GM21737 (cell line): ENCODE results near the gene LRRC4B.
A peak's percentile ranks its signal among the peaks of the same experiment; 100 is the strongest.
"Not testable (repeated sequence)": the region's sequence is repeated elsewhere in the genome, so short reads cannot be mapped to it uniquely, and the experiment has no call there.

ENCODE experiments used
- ATAC-seq: cut with Tn5 transposase; IDR thresholded peaks from one replicate; pipeline ENCODE4 v1.9.1; 2021; ENCODE audit warnings: mild to moderate bottlenecking, moderate library complexity; ENCODE audit not compliant: unreplicated experiment

The LRRC4B gene

GRCh38 chr19:50531171-50531612 is 37.0 kb downstream of the LRRC4B start:
- no peak for ATAC-seq

- ATAC-seq, result not testable (repeated sequence)
Measured at GRCh38 chr19:50528052-50528451, 40.2 kb downstream of the LRRC4B start.

GRCh38 chr19:50522881-50523280 is 45.4 kb downstream of the LRRC4B start:
- no peak for ATAC-seq

DNA sequence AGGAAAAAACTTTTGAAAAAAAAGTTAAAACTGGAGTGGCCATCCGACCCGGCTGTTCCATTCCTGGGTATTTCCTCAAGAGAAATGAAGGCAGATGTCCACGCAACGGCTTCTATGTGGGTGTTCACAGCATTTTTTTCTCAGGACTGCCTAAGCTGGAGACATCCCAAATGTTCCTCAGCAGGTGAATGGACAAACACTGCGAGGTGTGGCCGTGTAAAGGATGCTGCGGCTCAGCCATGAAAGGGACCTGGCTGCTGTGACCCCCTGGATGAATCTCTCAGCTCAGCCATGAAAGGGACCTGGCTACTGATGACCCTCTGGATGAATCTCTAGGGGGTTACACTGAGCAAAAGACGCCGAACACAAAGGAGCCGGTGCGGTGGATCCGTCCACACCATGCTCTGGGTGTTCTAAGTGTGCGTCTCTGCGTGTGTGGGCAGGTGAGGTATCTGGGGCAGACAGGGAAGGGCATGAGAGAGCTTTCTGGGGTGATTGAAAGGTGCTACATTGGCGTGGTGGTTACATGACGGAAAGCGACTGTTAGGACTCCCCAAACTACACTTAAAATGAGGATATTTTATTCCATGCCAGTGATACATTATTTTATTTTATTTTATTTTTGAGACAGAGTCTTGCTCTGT is 47.3 kb downstream of the LRRC4B start:
- ATAC-seq, result no peak

- ATAC-seq, result no peak
Measured at GRCh38 chr19:50519006-50519575, 49.1 kb downstream of the LRRC4B start.

DNA sequence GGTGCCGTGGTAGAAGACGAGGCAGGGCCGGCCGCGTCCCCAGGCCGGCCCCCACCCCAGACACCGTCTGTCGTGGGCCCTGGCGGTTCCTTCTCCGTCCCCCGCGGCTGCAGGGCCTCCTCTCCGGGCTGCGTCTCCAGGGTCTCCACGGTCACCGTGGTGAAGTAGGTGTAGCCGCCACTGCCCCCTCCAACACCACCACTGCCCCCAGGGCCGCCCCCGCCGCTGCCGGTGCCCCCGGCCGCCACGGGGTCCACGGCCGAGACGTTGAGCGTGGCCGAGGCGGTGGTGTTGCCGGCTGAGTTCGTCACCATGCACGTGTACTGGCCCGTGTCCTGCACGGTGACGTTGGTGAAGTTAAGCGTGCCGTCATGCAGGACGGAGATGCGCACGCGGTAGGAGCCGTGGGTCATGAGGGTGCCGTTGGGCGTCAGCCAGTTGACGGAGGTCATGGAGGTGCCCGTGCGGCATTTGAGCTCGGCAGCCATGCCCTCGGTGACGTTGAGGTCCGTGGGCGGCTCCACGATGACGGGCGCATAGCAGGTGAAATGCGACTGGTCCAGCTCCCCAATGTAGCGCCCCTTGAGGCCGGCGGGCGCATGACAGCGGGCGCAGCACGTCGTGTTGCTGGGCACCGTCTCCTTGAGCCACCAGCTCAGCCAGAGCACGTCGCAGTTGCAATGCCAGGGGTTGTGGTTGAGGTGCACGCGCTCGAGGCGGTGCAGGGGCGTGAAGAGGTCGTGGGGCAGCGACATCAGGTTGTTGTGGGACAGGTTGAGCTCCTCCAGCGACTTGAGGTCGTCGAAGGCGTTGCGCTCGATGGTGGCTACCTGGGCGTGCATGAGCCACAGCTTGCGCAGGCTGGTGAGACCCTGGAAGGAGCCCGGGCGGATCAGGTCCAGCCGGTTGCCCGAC is 49.9 kb downstream of the LRRC4B start:
- no peak for ATAC-seq

- no peak for ATAC-seq
Measured at GRCh38 chr19:50517704-50518075, 50.5 kb downstream of the LRRC4B start.

DNA sequence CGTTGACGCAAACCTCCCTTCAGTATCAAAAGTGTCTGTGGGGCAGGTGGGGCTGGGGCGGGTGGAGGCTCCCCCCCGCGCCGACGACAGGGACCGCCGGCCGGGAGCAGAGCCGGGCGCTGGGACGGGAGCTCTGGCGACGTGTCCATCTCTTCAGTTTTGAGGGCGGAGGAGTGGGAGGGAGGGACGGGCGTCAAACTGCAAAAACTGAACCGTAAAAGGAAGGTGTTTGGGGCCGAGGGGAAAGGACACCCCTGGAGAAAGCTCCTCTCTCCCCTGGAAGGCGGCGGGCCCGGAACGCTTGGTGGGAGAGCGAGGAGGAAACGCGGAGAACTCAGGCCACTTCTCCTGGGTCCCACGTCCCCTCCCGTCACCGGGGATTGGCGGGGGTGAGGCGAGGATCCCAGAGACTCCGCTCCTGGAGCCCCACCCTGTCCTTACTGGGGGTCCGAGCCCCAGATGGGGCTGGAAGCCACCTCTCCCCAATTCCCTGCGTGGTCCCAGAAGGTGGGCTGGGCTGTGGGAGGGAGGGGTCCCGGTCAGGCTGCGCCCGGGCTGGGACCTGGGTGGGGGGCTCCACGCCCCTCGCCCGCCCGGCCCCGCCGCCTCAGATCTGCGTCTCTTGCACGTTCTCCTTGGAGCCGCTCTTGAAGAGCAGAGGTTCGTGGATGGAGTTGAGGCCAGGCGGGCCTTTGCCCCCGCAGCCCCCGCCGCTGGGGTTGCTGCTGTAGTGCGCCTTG is 51.1 kb downstream of the LRRC4B start:
- no peak for ATAC-seq

GRCh38 chr19:50516456-50516855 is 51.8 kb downstream of the LRRC4B start:
- no peak for ATAC-seq

DNA sequence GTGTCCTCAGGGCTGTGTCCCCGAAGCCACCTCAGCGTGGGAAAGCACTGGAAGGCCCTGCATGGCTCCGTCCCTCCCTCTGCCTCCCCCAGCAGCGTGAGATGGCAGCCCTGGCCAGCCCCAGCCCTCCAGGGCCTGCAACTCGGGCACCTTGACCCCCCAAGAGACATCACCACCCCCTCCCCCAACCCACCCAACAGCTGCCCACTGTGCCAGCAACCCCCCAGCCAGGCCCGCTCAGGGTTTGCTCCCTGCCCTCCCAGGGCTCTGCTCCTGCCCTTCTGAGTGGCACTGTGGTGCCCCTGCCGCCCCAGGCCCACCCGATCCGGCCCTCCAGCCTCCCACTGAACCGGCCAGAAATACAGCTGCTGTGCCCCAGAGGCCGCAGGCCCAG is 53.1 kb downstream of the LRRC4B start:
- no peak for ATAC-seq

GRCh38 chr19:50514346-50515167 is 53.7 kb downstream of the LRRC4B start:
- no peak for ATAC-seq

GRCh38 chr19:50513746-50514345 is 54.4 kb downstream of the LRRC4B start, which contains the start of gene ASPDH:
TSS of gene ASPDH (minus strand) at chr19:50513913. CDS start at chr19:50513823, 90 bp downstream.
- ATAC-seq, result no peak

- ATAC-seq, result no peak
Measured at GRCh38 chr19:50512999-50513745, 55.1 kb downstream of the LRRC4B start.

DNA sequence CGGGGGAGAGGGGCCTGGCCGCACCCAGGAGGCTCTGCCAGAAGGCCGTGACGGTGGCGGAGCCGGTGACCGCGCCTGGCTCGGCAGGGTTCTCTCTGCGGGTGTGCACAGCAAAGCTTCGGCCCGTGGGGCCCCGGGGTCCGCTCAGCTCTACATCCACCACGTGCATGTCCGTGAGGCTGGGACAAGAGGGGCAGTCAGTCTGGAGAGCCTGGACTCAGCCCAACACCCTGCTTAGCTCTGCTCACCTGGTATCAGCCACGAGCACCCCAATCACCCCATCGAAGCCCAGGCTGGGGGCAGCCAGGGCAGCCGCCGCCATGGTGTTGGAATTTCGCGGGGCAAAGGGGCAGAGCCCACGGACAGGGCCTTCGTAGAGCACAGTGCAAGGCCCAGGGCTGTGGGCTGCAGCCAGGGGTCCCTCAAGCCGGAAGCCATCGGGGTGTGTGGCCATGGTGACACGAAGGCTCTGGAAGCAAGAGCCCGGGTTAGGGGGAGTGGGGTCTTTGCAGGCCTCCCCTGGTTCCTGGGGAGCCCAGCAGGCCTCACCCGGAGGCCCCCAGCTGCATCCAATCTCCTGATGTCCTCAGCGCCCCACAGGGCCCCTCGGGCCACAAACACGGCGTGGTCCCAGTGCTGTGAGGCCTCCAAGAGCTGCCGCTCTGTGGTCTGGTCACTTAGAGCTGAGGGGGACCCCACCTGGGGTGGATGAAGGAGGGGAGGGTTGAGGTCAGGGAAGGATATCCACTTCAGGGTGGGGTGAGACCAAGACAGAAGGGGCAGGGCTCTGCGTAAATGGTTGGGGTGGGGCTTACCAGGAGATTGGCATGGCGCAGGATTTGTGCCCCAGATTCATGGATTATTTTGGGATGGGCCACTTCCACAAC is 55.9 kb downstream of the LRRC4B start:
- no peak for ATAC-seq

GRCh38 chr19:50511069-50511822 is 57.0 kb downstream of the LRRC4B start, which contains the start of gene JOSD2:
TSS of gene JOSD2 (minus strand) at chr19:50511191. CDS start at chr19:50510431, 760 bp downstream.
- peak; percentile 85 for ATAC-seq

- no peak for ATAC-seq
Measured at GRCh38 chr19:50510700-50511068, 57.6 kb downstream of the LRRC4B start.

DNA sequence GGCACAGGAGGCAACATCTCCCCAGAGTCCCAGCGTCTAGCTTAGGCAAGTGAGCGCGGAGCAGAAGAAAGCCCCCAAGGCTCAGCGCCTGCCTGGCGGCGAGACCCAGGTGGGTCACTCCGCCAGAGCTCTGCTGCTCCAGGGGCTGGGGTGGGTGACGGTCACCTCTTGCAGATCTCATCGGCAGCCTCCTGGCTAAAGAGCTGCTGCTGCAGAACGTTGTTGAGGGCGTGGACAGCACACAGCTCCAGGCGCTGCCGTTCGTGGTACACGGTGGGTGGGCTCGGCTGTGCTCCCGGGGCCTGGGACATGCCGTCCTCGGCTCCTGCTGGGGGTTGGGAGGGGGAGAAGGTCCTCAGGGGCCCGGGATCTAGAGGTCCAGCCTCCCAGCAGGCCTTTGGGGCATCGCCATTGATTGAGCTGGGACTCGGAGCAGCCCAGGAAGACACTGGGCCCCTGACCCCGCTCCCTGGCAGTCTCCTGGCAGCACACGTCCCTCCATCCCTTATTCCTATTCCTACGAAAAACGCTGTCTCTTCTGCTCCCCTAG is 58.0 kb downstream of the LRRC4B start:
- ATAC-seq, result no peak
